Measurements from ENCODE around the gene ZC3H4.

DNA sequence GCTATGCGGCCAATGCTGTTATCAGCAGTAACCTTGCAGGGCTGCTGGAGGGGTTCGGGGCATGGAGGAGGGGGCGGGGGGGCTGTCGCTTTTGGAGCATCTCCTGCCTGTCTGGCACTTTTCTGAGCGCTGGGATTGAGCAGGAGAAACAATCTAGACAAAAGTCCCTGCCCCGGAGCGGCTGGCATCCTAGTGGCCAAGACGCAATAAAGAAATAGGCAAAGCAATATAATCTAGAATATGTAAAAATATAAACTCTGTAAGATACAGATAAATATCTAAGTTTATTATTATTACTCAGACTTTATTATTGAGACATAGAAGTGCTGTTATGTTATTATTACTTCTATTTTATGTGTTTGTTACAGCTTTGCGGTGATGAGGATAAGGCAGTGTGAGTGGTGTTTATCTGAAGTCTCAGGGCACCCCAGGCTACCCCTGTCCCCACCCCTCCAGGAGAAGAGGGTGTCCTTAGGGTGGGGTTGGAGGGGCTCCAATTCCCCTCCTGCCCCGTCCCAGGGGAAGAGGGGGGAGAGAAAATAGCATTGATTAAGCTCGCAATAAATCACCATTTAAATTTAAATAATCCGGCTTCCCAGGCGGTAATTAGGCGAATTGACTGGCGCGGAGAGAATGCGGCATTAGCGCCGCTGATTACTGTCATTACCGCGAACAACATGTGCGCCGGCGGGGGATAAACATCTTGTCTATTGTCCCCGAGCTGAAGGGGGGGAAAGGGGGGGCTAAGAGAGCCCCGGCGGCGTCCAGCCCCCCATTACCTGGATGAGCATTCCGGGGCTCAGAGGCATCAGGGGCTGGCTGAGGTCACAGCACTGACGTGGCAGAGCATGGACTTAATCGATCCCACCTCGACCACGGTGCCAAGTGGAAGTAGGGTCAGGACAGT, 90.8 kb downstream of the ZC3H4 start:
- TF ChIP-seq CTCF (IDR thresholded peaks at IDR 0.05) (no peak), POLR2A (IDR thresholded peaks at IDR 0.05) (no peak)
